WTC11 (cell line): ENCODE results near the gene SPACA5. TPM values are rescaled to one million over a fixed set of nuclear protein-coding genes. Genes with fewer than 3 reads are reported as not detected.

ENCODE experiments used
- ATAC-seq: fragments of 200-7000 bp; cut with Tn5 transposase; 2 replicates; pipeline ENCODE4 v1.10.0; 2021; ENCODE audit warnings: mild to moderate bottlenecking, moderate library complexity
- CTCF ChIA-PET: fragments of 300-600 bp; sonication (Branson Sonifier 250); formaldehyde crosslinking; loops from one replicate; lab custom pipeline; 2021; ENCODE audit warnings: antibody characterized with exemption; lab: Charles Lee
- POLR2A ChIA-PET: fragments of 350-600 bp; sonication (Branson Sonifier 250); formaldehyde crosslinking; loops from one replicate; lab custom pipeline; 2021; ENCODE audit warnings: antibody characterized with exemption; lab: Charles Lee
- DNase-seq: peaks from one replicate; pipeline ENCODE4 v3.0.0; 2021; ENCODE audit warnings: low spot score
- H3K27ac Mint-ChIP-seq: 2 replicates; pipeline ENCODE4 v1.8.0; 2021; ENCODE audit warnings: mixed read lengths
- H3K27me3 Mint-ChIP-seq: 2 replicates; pipeline ENCODE4 v1.8.0; 2021; ENCODE audit warnings: low read depth, mild to moderate bottlenecking, moderate library complexity, mixed read lengths
- H3K36me3 Mint-ChIP-seq: 2 replicates; pipeline ENCODE4 v1.8.0; 2021; ENCODE audit warnings: mixed read lengths
- H3K4me1 Mint-ChIP-seq: 2 replicates; pipeline ENCODE4 v1.8.0; 2022; ENCODE audit warnings: mixed read lengths
- H3K4me3 Mint-ChIP-seq: 2 replicates; pipeline ENCODE4 v1.8.0; 2021; ENCODE audit warnings: mild to moderate bottlenecking, moderate library complexity, mixed read lengths
- H3K9me3 Mint-ChIP-seq: 2 replicates; pipeline ENCODE4 v1.8.0; 2021; ENCODE audit warnings: mixed read lengths
- ARID4B ChIP-seq: sonication (generic); formaldehyde crosslinking; IDR thresholded peaks from 2 replicates; pipeline ENCODE4 v1.8.0; 2023; ENCODE audit warnings: missing genetic modification reagents, mild to moderate bottlenecking, borderline replicate concordance
- ATF3 ChIP-seq: sonication (generic); formaldehyde crosslinking; conservative IDR thresholded peaks from 2 replicates; pipeline ENCODE4 v1.8.1; 2022; ENCODE audit warnings: mild to moderate bottlenecking, missing genetic modification reagents
- ETV6 ChIP-seq: sonication (generic); formaldehyde crosslinking; IDR thresholded peaks from 2 replicates; pipeline ENCODE4 v1.8.1; 2022; ENCODE audit warnings: mild to moderate bottlenecking, missing genetic modification reagents
- HMGXB4 ChIP-seq: sonication (generic); formaldehyde crosslinking; IDR thresholded peaks from 2 replicates; pipeline ENCODE4 v1.8.1; 2023; ENCODE audit warnings: mild to moderate bottlenecking, moderate library complexity, missing genetic modification reagents
- NFE2L1 ChIP-seq: sonication (generic); formaldehyde crosslinking; IDR thresholded peaks from 2 replicates; pipeline ENCODE4 v1.8.1; 2023; ENCODE audit warnings: missing genetic modification reagents
- PRDM15 ChIP-seq: sonication (generic); formaldehyde crosslinking; IDR thresholded peaks from 2 replicates; pipeline ENCODE4 v1.8.0; 2022; ENCODE audit warnings: missing genetic modification reagents
- TEAD4 ChIP-seq: sonication (generic); formaldehyde crosslinking; IDR thresholded peaks from 2 replicates; pipeline ENCODE4 v1.8.0; 2022; ENCODE audit warnings: mild to moderate bottlenecking, missing genetic modification reagents
- TP53 ChIP-seq: sonication (generic); formaldehyde crosslinking; IDR thresholded peaks from 2 replicates; pipeline ENCODE4 v1.8.1; 2023; ENCODE audit warnings: mild to moderate bottlenecking, missing genetic modification reagents
- ZBTB21 ChIP-seq: sonication (generic); formaldehyde crosslinking; IDR thresholded peaks from 2 replicates; pipeline ENCODE4 v1.8.1; 2023; ENCODE audit warnings: mild to moderate bottlenecking, missing genetic modification reagents, borderline replicate concordance
- ZNF138 ChIP-seq: sonication (generic); formaldehyde crosslinking; conservative IDR thresholded peaks from 2 replicates; pipeline ENCODE4 v1.8.1; 2022; ENCODE audit warnings: mild to moderate bottlenecking, moderate library complexity, missing genetic modification reagents
- ZNF423 ChIP-seq: fragments of 250-450 bp; sonication (Bioruptor Pico); IDR thresholded peaks from 2 replicates; pipeline ENCODE4 v2.1.2; 2022; ENCODE audit warnings: mild to moderate bottlenecking, moderate library complexity
- ZNF671 ChIP-seq: fragments of 250-450 bp; sonication (Bioruptor Pico); IDR thresholded peaks from 2 replicates; pipeline ENCODE4 v1.8.0; 2021; ENCODE audit warnings: mild to moderate bottlenecking
- total RNA-seq: library from RNA; stranded (reverse); gene quantifications from 3 replicates; pipeline ENCODE4 v1.2.3, GENCODE V29; 2021
- TF ChIP-seq, protein P1 (sequence below): sonication (generic); formaldehyde crosslinking; IDR thresholded peaks from 2 replicates; pipeline ENCODE4 v1.8.0; 2023; ENCODE audit warnings: mild to moderate bottlenecking, missing genetic modification reagents

The SPACA5 gene
- total RNA-seq, 1 experiment from 2014 or later, result not detected

- Mint-ChIP-seq H3K27ac (no peak overlapping the region), H3K4me3 (no peak overlapping the region), H3K9me3 (no peaks in the 10 kb centered on the region), H3K27me3 (no peaks in the 10 kb centered on the region; the same call in 1 of the 2 replicates), H3K36me3 (no peaks in the 10 kb centered on the region), H3K4me1 (peaks cover 11% of the 10 kb centered on the region)
- no peak for ATAC-seq
- CTCF ChIA-PET, result no interaction called here
- POLR2A ChIA-PET, result no interaction called here
- TF ChIP-seq TEAD4, result no peak
- TF ChIP-seq ZNF423 (CRISPR knock-in tag), result no peak
- TF ChIP-seq, protein P1, sequence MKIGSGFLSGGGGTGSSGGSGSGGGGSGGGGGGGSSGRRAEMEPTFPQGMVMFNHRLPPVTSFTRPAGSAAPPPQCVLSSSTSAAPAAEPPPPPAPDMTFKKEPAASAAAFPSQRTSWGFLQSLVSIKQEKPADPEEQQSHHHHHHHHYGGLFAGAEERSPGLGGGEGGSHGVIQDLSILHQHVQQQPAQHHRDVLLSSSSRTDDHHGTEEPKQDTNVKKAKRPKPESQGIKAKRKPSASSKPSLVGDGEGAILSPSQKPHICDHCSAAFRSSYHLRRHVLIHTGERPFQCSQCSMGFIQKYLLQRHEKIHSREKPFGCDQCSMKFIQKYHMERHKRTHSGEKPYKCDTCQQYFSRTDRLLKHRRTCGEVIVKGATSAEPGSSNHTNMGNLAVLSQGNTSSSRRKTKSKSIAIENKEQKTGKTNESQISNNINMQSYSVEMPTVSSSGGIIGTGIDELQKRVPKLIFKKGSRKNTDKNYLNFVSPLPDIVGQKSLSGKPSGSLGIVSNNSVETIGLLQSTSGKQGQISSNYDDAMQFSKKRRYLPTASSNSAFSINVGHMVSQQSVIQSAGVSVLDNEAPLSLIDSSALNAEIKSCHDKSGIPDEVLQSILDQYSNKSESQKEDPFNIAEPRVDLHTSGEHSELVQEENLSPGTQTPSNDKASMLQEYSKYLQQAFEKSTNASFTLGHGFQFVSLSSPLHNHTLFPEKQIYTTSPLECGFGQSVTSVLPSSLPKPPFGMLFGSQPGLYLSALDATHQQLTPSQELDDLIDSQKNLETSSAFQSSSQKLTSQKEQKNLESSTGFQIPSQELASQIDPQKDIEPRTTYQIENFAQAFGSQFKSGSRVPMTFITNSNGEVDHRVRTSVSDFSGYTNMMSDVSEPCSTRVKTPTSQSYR (CRISPR knock-in tag), result no peak
- no peak for TF ChIP-seq HMGXB4 (CRISPR knock-in tag)
- no peak for TF ChIP-seq ZBTB21 (CRISPR knock-in tag)
- TF ChIP-seq ZNF138, result no peak
- TF ChIP-seq ATF3 (CRISPR knock-in tag), result no peak
- no peak for TF ChIP-seq ARID4B (CRISPR knock-in tag)
- no peak for TF ChIP-seq ETV6 (CRISPR knock-in tag)
- TF ChIP-seq ZNF671 (CRISPR knock-in tag), result no peak
- no peak for TF ChIP-seq NFE2L1 (CRISPR knock-in tag)
- no peak for TF ChIP-seq PRDM15 (CRISPR knock-in tag)
- no peak for TF ChIP-seq TP53 (CRISPR knock-in tag)
- DNase-seq, result no peak
These were observed 40.1 kb downstream of the SPACA5 start for GRCh38 chrX:48046846-48047245.
